Measurements from ENCODE around the gene POLR1A. TPM values are rescaled to one million over a fixed set of nuclear protein-coding genes. Genes with fewer than 3 reads are reported as not detected.

The POLR1A gene
- total and polyA plus RNA-seq, 4 donors = 3.2 to 12.3 (median 6.1) TPM

GRCh38 chr2:86035883-86036668 is 69.6 kb downstream of the POLR1A start (continued):
- TF ChIP-seq, protein P1, sequence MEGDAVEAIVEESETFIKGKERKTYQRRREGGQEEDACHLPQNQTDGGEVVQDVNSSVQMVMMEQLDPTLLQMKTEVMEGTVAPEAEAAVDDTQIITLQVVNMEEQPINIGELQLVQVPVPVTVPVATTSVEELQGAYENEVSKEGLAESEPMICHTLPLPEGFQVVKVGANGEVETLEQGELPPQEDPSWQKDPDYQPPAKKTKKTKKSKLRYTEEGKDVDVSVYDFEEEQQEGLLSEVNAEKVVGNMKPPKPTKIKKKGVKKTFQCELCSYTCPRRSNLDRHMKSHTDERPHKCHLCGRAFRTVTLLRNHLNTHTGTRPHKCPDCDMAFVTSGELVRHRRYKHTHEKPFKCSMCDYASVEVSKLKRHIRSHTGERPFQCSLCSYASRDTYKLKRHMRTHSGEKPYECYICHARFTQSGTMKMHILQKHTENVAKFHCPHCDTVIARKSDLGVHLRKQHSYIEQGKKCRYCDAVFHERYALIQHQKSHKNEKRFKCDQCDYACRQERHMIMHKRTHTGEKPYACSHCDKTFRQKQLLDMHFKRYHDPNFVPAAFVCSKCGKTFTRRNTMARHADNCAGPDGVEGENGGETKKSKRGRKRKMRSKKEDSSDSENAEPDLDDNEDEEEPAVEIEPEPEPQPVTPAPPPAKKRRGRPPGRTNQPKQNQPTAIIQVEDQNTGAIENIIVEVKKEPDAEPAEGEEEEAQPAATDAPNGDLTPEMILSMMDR (IDR thresholded peaks at IDR 0.05; ENCODE audit: low read depth, low read length, missing input control) = peak; percentile 57
- no peak for TF ChIP-seq FOXA1 (IDR thresholded peaks at IDR 0.05)

GRCh38 chr2:86035376-86035882 is 70.3 kb downstream of the POLR1A start:
- no peak for DNase-seq (ENCODE audit: low spot score)
- peak overlapping the region; percentile 81 to 82 for H3K27ac ChIP-seq (ENCODE audit: low read depth in 1 of 2, low read length in 2 of 2)
- H3K4me1 ChIP-seq (ENCODE audit: control insufficient read depth in 4 of 4, insufficient read depth in 4 of 4, low read length in 3 of 4) = peaks cover 5 to 35% (median 29%) of the 10 kb centered on the region in 4 donors
- 83% methylated on average over 7 of the region's 7 CpGs for WGBS
- H3K36me3 ChIP-seq (ENCODE audit: control insufficient read depth in 4 of 4, insufficient read depth in 3 of 4, low read depth in 1 of 4, low read length in 3 of 4) = peaks cover 14 to 41% (median 27%) of the 10 kb centered on the region in 4 donors
- H3K4me3 ChIP-seq (ENCODE audit: low read depth in 1 of 3, low read length in 3 of 3) = no peak overlapping the region
- no peaks in the 10 kb centered on the region for H3K9me3 ChIP-seq (ENCODE audit: control insufficient read depth in 4 of 4, low read length in 3 of 4)
- H3K9ac ChIP-seq (ENCODE audit: low read depth in 1 of 2, low read length in 2 of 2) = no peak overlapping the region
- TF ChIP-seq EGR1 (IDR thresholded peaks at IDR 0.05; ENCODE audit: low read depth in 2 of 2) (no peak), FOXA2 (IDR thresholded peaks at IDR 0.05) (no peak), HNF4A (conservative IDR thresholded peaks at IDR 0.05) (no peak), YY1 (IDR thresholded peaks at IDR 0.05) (no peak)
- TF ChIP-seq, protein P2, sequence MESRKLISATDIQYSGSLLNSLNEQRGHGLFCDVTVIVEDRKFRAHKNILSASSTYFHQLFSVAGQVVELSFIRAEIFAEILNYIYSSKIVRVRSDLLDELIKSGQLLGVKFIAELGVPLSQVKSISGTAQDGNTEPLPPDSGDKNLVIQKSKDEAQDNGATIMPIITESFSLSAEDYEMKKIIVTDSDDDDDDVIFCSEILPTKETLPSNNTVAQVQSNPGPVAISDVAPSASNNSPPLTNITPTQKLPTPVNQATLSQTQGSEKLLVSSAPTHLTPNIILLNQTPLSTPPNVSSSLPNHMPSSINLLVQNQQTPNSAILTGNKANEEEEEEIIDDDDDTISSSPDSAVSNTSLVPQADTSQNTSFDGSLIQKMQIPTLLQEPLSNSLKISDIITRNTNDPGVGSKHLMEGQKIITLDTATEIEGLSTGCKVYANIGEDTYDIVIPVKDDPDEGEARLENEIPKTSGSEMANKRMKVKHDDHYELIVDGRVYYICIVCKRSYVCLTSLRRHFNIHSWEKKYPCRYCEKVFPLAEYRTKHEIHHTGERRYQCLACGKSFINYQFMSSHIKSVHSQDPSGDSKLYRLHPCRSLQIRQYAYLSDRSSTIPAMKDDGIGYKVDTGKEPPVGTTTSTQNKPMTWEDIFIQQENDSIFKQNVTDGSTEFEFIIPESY (IDR thresholded peaks at IDR 0.05) = no peak
- no peaks in the 10 kb centered on the region for H3K27me3 ChIP-seq (ENCODE audit: control insufficient read depth in 4 of 4, insufficient read depth in 4 of 4, low read length in 3 of 4)

DNA sequence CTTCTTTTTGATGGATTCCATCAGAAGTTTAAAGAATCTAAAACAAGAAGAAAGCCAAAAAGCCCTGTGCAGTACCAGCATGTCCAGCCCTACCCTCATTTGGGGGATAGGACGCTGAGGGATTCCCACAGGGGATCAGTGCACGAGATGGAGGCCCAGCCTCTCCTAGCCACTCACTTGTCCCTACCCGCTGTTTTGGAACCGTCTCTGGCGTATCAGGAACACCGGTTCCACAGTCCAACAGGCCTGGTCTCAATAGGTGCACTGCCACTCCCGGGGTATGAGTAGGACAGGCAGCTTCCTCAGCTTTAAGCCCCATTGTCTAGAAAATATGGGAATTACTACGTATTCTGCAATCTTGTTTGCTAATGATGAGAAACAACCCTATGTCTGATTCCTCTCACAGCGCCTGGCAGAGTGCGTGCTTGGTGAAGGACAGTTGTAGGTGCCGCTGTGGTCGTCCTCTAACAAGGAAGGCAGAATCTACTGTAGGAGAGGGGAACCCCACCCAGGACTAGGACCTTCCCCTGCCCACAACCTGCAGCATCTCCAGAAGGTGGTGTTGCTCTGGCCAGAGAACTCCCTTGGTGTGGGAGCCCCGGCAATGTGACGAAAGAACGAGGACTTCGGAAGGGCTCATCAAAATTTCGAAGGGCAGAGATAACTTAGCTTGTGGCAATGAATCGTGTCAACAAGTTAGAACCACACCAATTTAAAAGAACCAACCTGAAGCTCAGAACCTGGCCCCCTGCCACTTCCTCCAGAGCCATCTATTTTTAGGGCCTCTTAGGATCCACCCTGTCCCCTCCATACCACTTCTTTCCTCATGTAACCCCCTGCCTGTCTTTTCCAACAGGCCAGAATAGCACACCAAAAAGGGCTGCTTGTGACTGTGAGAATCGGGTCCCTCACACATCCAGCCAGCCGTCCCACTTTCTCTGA is 71.7 kb downstream of the POLR1A start:
- peaks cover 10 to 44% (median 27%) of the 10 kb centered on the region in 4 donors for H3K36me3 ChIP-seq (ENCODE audit: control insufficient read depth in 4 of 4, insufficient read depth in 3 of 4, low read depth in 1 of 4, low read length in 3 of 4)

More for the DNA sequence above, 71.7 kb downstream of the POLR1A start:
- H3K9ac ChIP-seq (ENCODE audit: low read depth in 1 of 2, low read length in 2 of 2) = no peak overlapping the region
- H3K27me3 ChIP-seq (ENCODE audit: control insufficient read depth in 4 of 4, insufficient read depth in 4 of 4, low read length in 3 of 4) = no peaks in the 10 kb centered on the region
- 97% methylated on average over 20 of the region's 20 CpGs for WGBS
- H3K27ac ChIP-seq (ENCODE audit: low read depth in 1 of 2, low read length in 2 of 2) = no peak overlapping the region
- no peak overlapping the region for H3K4me3 ChIP-seq (ENCODE audit: low read depth in 1 of 3, low read length in 3 of 3)
- TF ChIP-seq TAF1 (conservative IDR thresholded peaks at IDR 0.05) = no peak
- TF ChIP-seq YY1 (IDR thresholded peaks at IDR 0.05) = no peak
- no peak for TF ChIP-seq EGR1 (IDR thresholded peaks at IDR 0.05; ENCODE audit: low read depth in 2 of 2)
- TF ChIP-seq GABPA (IDR thresholded peaks at IDR 0.05 in 1 of 2, conservative IDR thresholded peaks at IDR 0.05 in 1 of 2) = no peak
- TF ChIP-seq, protein P3, sequence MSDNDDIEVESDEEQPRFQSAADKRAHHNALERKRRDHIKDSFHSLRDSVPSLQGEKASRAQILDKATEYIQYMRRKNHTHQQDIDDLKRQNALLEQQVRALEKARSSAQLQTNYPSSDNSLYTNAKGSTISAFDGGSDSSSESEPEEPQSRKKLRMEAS (IDR thresholded peaks at IDR 0.05) = no peak
- TF ChIP-seq NR2F2 (IDR thresholded peaks at IDR 0.05) = no peak
- TF ChIP-seq JUND (IDR thresholded peaks at IDR 0.05) = no peak
- TF ChIP-seq, protein P1 (IDR thresholded peaks at IDR 0.05; ENCODE audit: low read depth, low read length, missing input control) = no peak
- peaks cover 5 to 35% (median 29%) of the 10 kb centered on the region in 4 donors for H3K4me1 ChIP-seq (ENCODE audit: control insufficient read depth in 4 of 4, insufficient read depth in 4 of 4, low read length in 3 of 4)
- no peaks in the 10 kb centered on the region for H3K9me3 ChIP-seq (ENCODE audit: control insufficient read depth in 4 of 4, low read length in 3 of 4)
- no peak for DNase-seq (ENCODE audit: low spot score)
